HepG2 (cell line): ENCODE data around the gene HSPA1B. TPM values are rescaled to one million over a fixed set of nuclear protein-coding genes. Genes with fewer than 3 reads are reported as not detected.
A peak's percentile ranks its signal among the peaks of the same experiment; 100 is the strongest.

ENCODE experiments used
- ATF7 ChIP-seq, 2 experiments: fragments of 450-650 bp in 1 of 2; sonication (generic) in 1 of 2; formaldehyde crosslinking in 1 of 2; IDR thresholded peaks; 2 replicates each; pipeline versions ENCODE4 v1.4.0 to v1.6.1; 2016 to 2020; ENCODE audit warnings: antibody characterized with exemption in 1 of 2, mild to moderate bottlenecking in 1 of 2, missing genetic modification reagents in 1 of 2
- BRF2 ChIP-seq: sonication (generic); formaldehyde crosslinking; IDR thresholded peaks from 2 replicates; pipeline ENCODE4 v1.8.1; 2022; ENCODE audit warnings: mild to moderate bottlenecking, missing genetic modification reagents
- EP300 ChIP-seq, 3 experiments: sonication (generic) in 1 of 3; formaldehyde crosslinking in 1 of 3; IDR thresholded peaks; 2 replicates each; pipeline versions ENCODE4 v1.5.1 to v1.6.1; 2011 to 2020; ENCODE audit warnings: low read depth in 2 of 3, low read length in 2 of 3, borderline replicate concordance in 1 of 3, improper control_type of control experiment in 1 of 3, mild to moderate bottlenecking in 1 of 3, missing genetic modification reagents in 1 of 3, moderate library complexity in 1 of 3
- FOXA3 ChIP-seq: IDR thresholded peaks from 2 replicates; pipeline ENCODE4 v1.6.1; 2016; ENCODE audit warnings: missing genetic modification reagents, missing compliant biosample characterization
- IRF2 ChIP-seq: IDR thresholded peaks from 2 replicates; pipeline ENCODE4 v1.6.1; 2018; ENCODE audit warnings: missing genetic modification reagents, missing compliant biosample characterization
- KDM5A ChIP-seq: fragments of 200-600 bp; sonication (generic); IDR thresholded peaks from 2 replicates; pipeline ENCODE4 v1.7.0; 2018; ENCODE audit warnings: antibody characterized with exemption, mild to moderate bottlenecking, low read length, borderline replicate concordance
- KLF13 ChIP-seq: sonication (generic); formaldehyde crosslinking; IDR thresholded peaks from 2 replicates; pipeline ENCODE4 v1.4.0; 2020; ENCODE audit warnings: mild to moderate bottlenecking, missing genetic modification reagents
- MAFF ChIP-seq: IDR thresholded peaks from 2 replicates; pipeline ENCODE4 v1.6.1; 2011; ENCODE audit warnings: low read depth, low read length, improper control_type of control experiment
- MIER2 ChIP-seq: IDR thresholded peaks from 2 replicates; pipeline ENCODE4 v1.6.1; 2016; ENCODE audit warnings: missing biosample characterization, missing genetic modification reagents
- NAIF1 ChIP-seq: sonication (generic); formaldehyde crosslinking; IDR thresholded peaks from 2 replicates; pipeline ENCODE4 v1.5.0; 2020; ENCODE audit warnings: mild to moderate bottlenecking, missing genetic modification reagents, borderline replicate concordance
- NR0B2 ChIP-seq: sonication (generic); formaldehyde crosslinking; IDR thresholded peaks from 2 replicates; pipeline ENCODE4 v1.4.0; 2020; ENCODE audit warnings: mild to moderate bottlenecking, missing genetic modification reagents
- PATZ1 ChIP-seq: sonication (generic); formaldehyde crosslinking; IDR thresholded peaks from 2 replicates; pipeline ENCODE4 v1.4.0; 2020; ENCODE audit warnings: missing genetic modification reagents
- POLR2G ChIP-seq: fragments of 200-400 bp; formaldehyde crosslinking; IDR thresholded peaks from 2 replicates; pipeline ENCODE4 v1.6.1; 2018; ENCODE audit warnings: mild to moderate bottlenecking, low read depth, low read length, moderate library complexity
- SRF ChIP-seq: IDR thresholded peaks from 2 replicates; pipeline ENCODE4 v1.6.1; 2011; ENCODE audit warnings: mild to moderate bottlenecking, low read depth, low read length, moderate library complexity
- SRSF4 ChIP-seq: fragments of 200-400 bp; formaldehyde crosslinking; IDR thresholded peaks from one replicate; pipeline ENCODE4 v1.6.1; 2018; ENCODE audit warnings: mild to moderate bottlenecking, low read depth, low read length, moderate library complexity; ENCODE audit not compliant: poor library complexity, severe bottlenecking
- TFAP4 ChIP-seq: sonication (generic); IDR thresholded peaks from 2 replicates; pipeline ENCODE4 v1.6.1; 2016; ENCODE audit warnings: low read depth, borderline replicate concordance
- ZBTB8A ChIP-seq: sonication (generic); formaldehyde crosslinking; IDR thresholded peaks from 2 replicates; pipeline ENCODE4 v1.4.0; 2020; ENCODE audit warnings: mild to moderate bottlenecking, low read depth, missing genetic modification reagents, borderline replicate concordance
- ZNF12 ChIP-seq: sonication (generic); formaldehyde crosslinking; IDR thresholded peaks from 2 replicates; pipeline ENCODE4 v1.5.0; 2020; ENCODE audit warnings: missing genetic modification reagents
- ZNF230 ChIP-seq: sonication (generic); formaldehyde crosslinking; IDR thresholded peaks from 2 replicates; pipeline ENCODE4 v1.4.0; 2020; ENCODE audit warnings: mild to moderate bottlenecking, missing genetic modification reagents
- ZNF282 ChIP-seq: fragments of 450-650 bp; IDR thresholded peaks from 2 replicates; pipeline ENCODE4 v1.6.1; 2018; ENCODE audit not compliant: partially characterized antibody
- ZNF451 ChIP-seq: sonication (generic); formaldehyde crosslinking; IDR thresholded peaks from 2 replicates; pipeline ENCODE4 v1.5.0; 2020; ENCODE audit warnings: mild to moderate bottlenecking, missing genetic modification reagents
- ZNF563 ChIP-seq: sonication (generic); formaldehyde crosslinking; IDR thresholded peaks from 2 replicates; pipeline ENCODE4 v1.8.0; 2022; ENCODE audit warnings: mild to moderate bottlenecking, moderate library complexity, missing genetic modification reagents
- ZNF883 ChIP-seq: sonication (generic); formaldehyde crosslinking; IDR thresholded peaks from 2 replicates; pipeline ENCODE4 v1.5.1; 2020; ENCODE audit warnings: mild to moderate bottlenecking, missing genetic modification reagents; ENCODE audit errors: not compliant biosample characterization
- polyA plus RNA-seq, 8 experiments: library from polyadenylated mRNA; depleted of rRNA in 3 of 8; stranded (reverse) in 7 of 8; unstranded in 1 of 8; fragments of >200 nt; fragmentation: Illumina TruSeq in 4 of 8; extraction: Trizol in 4 of 8; gene quantifications; 2 replicates each; pipeline versions ENCODE4 v1.2.1 to v1.2.3, GENCODE V29; 2011 to 2016; ENCODE audit warnings: low read depth in 4 of 8, missing spikeins in 1 of 8, mixed read lengths in 1 of 8; ENCODE audit not compliant: insufficient read depth in 1 of 8
- total RNA-seq, 5 experiments: library from RNA; depleted of rRNA; stranded (reverse); fragments of >200 nt; fragmentation: Illumina TruSeq; extraction: Trizol; gene quantifications; 2 replicates each; pipeline ENCODE4 v1.2.3, GENCODE V29; 2016; ENCODE audit warnings: low read depth in 1 of 5

HSPA1B gene
- total and polyA plus RNA-seq, 2 of the 13 experiments (the other 11 are each of a cell fraction or from before 2014, with no cell fraction given): 26.0 to 186 TPM

- TF ChIP-seq EP300 (IDR thresholded peaks at IDR 0.05; ENCODE audit: low read depth in 2 of 2, low read length in 2 of 2) (no peak), EP300 (CRISPR knock-in tag; IDR thresholded peaks at IDR 0.05; ENCODE audit: borderline replicate concordance) (no peak), ATF7 (IDR thresholded peaks at IDR 0.05) (no peak), ATF7 (CRISPR knock-in tag; IDR thresholded peaks at IDR 0.05) (no peak; the same call in 1 of the 2 replicates), ZNF451 (no peak), ZNF12 (no peak), POLR2G (peak; percentile 13; the same call in 1 of the 2 replicates), KDM5A (peak; percentile 74), MAFF (no peak), ZBTB8A (CRISPR knock-in tag) (peak; percentile 63; the same call in 1 of the 2 replicates), TFAP4 (0 out of 2 replicates have a peak, but pooled peaks have one; percentile 29), SRF (no peak), MIER2 (CRISPR knock-in tag) (no peak; the same call in 1 of the 2 replicates), ZNF883 (CRISPR knock-in tag) (no peak), FOXA3 (CRISPR knock-in tag) (no peak), ZNF230 (no peak), NR0B2 (CRISPR knock-in tag) (no peak), KLF13 (CRISPR knock-in tag) (0 out of 2 replicates have a peak, but pooled peaks have one; percentile 31), BRF2 (CRISPR knock-in tag) (no peak), SRSF4 (no peak), ZNF563 (CRISPR knock-in tag) (0 out of 2 replicates have a peak, but pooled peaks have one; percentile 31), IRF2 (no peak), ZNF282 (no peak), NAIF1 (CRISPR knock-in tag) (no peak), PATZ1 (CRISPR knock-in tag) (peak; percentile 93)
Measured at GRCh38 chr6:31794866-31795615, 32.5 kb upstream of the HSPA1B start (continued).
